Measurements from ENCODE around the gene AK8. TPM values are rescaled to one million over a fixed set of nuclear protein-coding genes. Genes with fewer than 3 reads are reported as not detected.

AK8 gene
- total RNA-seq, 1 experiment from 2014 or later, result 0.88 TPM

GRCh38 chr9:132717326-132717945 lies 160.6 kb downstream of the AK8 start:
- no TSS peak for BruUV-seq (replicated peaks)
- H3K9me3 ChIP-seq, result no peaks in the 10 kb centered on the region
- H3K4me3 ChIP-seq (ENCODE audit: low read depth, low read length), result no peak overlapping the region
- no peaks in the 10 kb centered on the region for H3K36me3 ChIP-seq (ENCODE audit: control insufficient read depth, insufficient read depth, low read length)
- H3K27me3 ChIP-seq (replicated peaks; ENCODE audit: control insufficient read depth, insufficient read depth, low read length), result no peaks in the 10 kb centered on the region
- TF ChIP-seq CTCF (IDR thresholded peaks at IDR 0.05; ENCODE audit: insufficient read depth in 1 of 2, low read depth in 1 of 2, low read length in 1 of 2, severe bottlenecking in 1 of 2, unreplicated experiment in 1 of 2), result no peak
- no peaks in the 10 kb centered on the region for H3K4me1 ChIP-seq
- ChIA-PET POLR2A (no interaction called here), CTCF (no interaction called here)
- DNase-seq, result no peak
- Mint-ChIP-seq H3K4me3 (ENCODE audit: unreplicated experiment) (no peak overlapping the region), H3K27ac (ENCODE audit: unreplicated experiment) (no peak overlapping the region), H3K9me3 (ENCODE audit: unreplicated experiment) (no peaks in the 10 kb centered on the region), H3K4me1 (ENCODE audit: low read depth, unreplicated experiment) (no peaks in the 10 kb centered on the region), H3K27me3 (ENCODE audit: insufficient read depth, unreplicated experiment) (no peaks in the 10 kb centered on the region), H3K36me3 (ENCODE audit: insufficient read depth, unreplicated experiment) (no peaks in the 10 kb centered on the region)
- intact Hi-C loops (cut with micrococcal nuclease; ENCODE audit: unreplicated experiment), result no loop called here

GRCh38 chr9:132716007-132716406 lies 162.1 kb downstream of the AK8 start:
- CTCF ChIA-PET, result no interaction called here
- H3K9me3 ChIP-seq, result no peaks in the 10 kb centered on the region
- POLR2A ChIA-PET, result no interaction called here

GRCh38 chr9:132712753-132713152 lies 165.3 kb downstream of the AK8 start:
- DNase-seq, result no peak
- Mint-ChIP-seq H3K27me3 (ENCODE audit: insufficient read depth, unreplicated experiment) (no peaks in the 10 kb centered on the region), H3K4me3 (ENCODE audit: unreplicated experiment) (no peak overlapping the region), H3K36me3 (ENCODE audit: insufficient read depth, unreplicated experiment) (no peaks in the 10 kb centered on the region), H3K9me3 (ENCODE audit: unreplicated experiment) (no peaks in the 10 kb centered on the region), H3K27ac (ENCODE audit: unreplicated experiment) (no peak overlapping the region), H3K4me1 (ENCODE audit: low read depth, unreplicated experiment) (no peaks in the 10 kb centered on the region)
- no TSS peak for BruUV-seq (replicated peaks)
- Histone ChIP-seq H3K9me3 (no peaks in the 10 kb centered on the region), H3K4me1 (no peaks in the 10 kb centered on the region), H3K4me3 (ENCODE audit: low read depth, low read length) (no peak overlapping the region), H3K36me3 (ENCODE audit: control insufficient read depth, insufficient read depth, low read length) (no peaks in the 10 kb centered on the region), H3K27me3 (replicated peaks; ENCODE audit: control insufficient read depth, insufficient read depth, low read length) (no peaks in the 10 kb centered on the region)
- intact Hi-C loops (cut with micrococcal nuclease; ENCODE audit: unreplicated experiment), result no loop called here
- POLR2A ChIA-PET, result no interaction called here
- TF ChIP-seq CTCF (IDR thresholded peaks at IDR 0.05; ENCODE audit: insufficient read depth in 1 of 2, low read depth in 1 of 2, low read length in 1 of 2, severe bottlenecking in 1 of 2, unreplicated experiment in 1 of 2), result no peak
- CTCF ChIA-PET, result no interaction called here

More at GRCh38 chr9:132716007-132716406, 162.1 kb downstream of the AK8 start:
- Histone ChIP-seq H3K4me3 (ENCODE audit: low read depth, low read length) (no peak overlapping the region), H3K4me1 (no peaks in the 10 kb centered on the region), H3K36me3 (ENCODE audit: control insufficient read depth, insufficient read depth, low read length) (no peaks in the 10 kb centered on the region), H3K27me3 (replicated peaks; ENCODE audit: control insufficient read depth, insufficient read depth, low read length) (no peaks in the 10 kb centered on the region)
- Mint-ChIP-seq H3K27ac (ENCODE audit: unreplicated experiment) (no peak overlapping the region), H3K4me1 (ENCODE audit: low read depth, unreplicated experiment) (no peaks in the 10 kb centered on the region), H3K9me3 (ENCODE audit: unreplicated experiment) (no peaks in the 10 kb centered on the region), H3K4me3 (ENCODE audit: unreplicated experiment) (no peak overlapping the region), H3K36me3 (ENCODE audit: insufficient read depth, unreplicated experiment) (no peaks in the 10 kb centered on the region), H3K27me3 (ENCODE audit: insufficient read depth, unreplicated experiment) (no peaks in the 10 kb centered on the region)
- TF ChIP-seq CTCF (IDR thresholded peaks at IDR 0.05; ENCODE audit: insufficient read depth in 1 of 2, low read depth in 1 of 2, low read length in 1 of 2, severe bottlenecking in 1 of 2, unreplicated experiment in 1 of 2), result no peak
- no TSS peak for BruUV-seq (replicated peaks)
- no peak for DNase-seq
- intact Hi-C loops (cut with micrococcal nuclease; ENCODE audit: unreplicated experiment), result no loop called here

All from Caco-2 (cell line).